LHCN-M2 (cell line): ENCODE measurements around the gene NOTCH2NLA. TPM values are rescaled to one million over a fixed set of nuclear protein-coding genes. Genes with fewer than 3 reads are reported as not detected.
"Not testable (repeated sequence)": the region's sequence is repeated elsewhere in the genome, so short reads cannot be mapped to it uniquely, and the experiment has no call there.

ENCODE experiments used
- DNase-seq: peaks from one replicate; pipeline ENCODE4 v3.0.0-alpha.2; 2012; ENCODE audit warnings: low read depth
- total RNA-seq: library from RNA; depleted of rRNA; stranded (reverse); fragments of >200 nt; gene quantifications from 2 replicates; pipeline ENCODE4 v1.2.3, GENCODE V29; 2014; rRNA removed

Gene NOTCH2NLA
- total RNA-seq, 1 experiment from 2014 or later = 76.4 TPM

DNA sequence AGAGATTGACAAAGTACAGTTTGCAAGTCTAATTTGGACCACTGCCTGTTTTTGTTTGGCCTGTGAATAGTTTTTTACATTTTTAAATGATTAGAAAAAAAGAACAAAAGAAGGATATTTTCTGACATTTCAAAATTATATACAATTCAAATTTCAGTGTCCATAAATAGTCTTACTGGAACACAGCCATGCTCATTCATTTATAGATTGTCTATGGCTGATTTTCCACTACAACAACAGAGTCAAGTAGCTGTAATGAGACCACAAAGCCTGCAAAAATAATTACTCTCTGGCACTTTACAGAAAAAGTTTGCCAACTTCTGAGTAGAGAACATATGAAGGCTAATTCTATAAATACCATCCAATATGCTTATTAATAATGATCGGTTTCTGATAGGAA, 61.1 kb downstream of the NOTCH2NLA start:
- DNase-seq = not testable (repeated sequence)

DNA sequence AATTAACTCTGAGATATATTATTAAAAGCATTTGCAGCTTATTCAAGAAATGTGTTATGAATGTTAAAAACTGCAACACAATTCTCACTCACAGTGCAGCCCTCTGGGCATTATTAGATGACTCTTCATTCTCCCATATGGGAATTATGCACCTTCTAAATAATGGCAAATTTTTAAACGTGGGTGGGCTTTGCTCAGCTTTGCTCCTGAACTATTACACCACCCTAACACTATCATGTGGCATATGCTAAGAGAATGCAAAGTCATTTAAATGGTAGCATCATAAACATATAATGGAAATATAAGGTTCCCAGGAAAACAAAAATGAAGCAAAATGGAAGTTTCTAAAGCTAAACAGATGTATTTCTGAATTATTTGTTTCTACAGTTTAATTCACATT, 61.5 kb downstream of the NOTCH2NLA start:
- not testable (repeated sequence) for DNase-seq

DNA sequence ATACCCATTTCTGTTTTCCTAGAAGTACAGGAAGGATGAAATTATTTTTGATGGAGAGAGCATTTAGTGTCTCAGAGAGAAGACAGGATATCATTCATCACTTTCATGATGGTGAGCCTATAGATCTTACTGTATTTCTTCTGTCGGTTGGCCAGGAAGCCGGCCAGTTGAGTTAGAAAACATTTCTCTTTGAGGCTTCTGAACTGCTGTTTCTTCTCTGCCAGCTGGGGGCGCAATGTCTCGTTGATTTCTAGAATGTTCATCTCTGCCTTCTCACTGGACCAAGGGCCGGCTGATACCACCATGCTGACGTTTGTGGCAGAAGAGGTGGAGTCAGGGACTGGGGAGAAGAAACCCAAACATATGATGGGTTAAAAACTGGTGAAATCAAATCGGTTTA, 84.4 kb downstream of the NOTCH2NLA start, which contains the start of gene NBPF10:
TSS of gene NBPF10 (minus strand) at position 340 of the 400 bp plus-strand sequence. CDS start at position 305, 35 bp downstream.
- DNase-seq = not testable (repeated sequence)

Other genes with a start within 250 kb of the NOTCH2NLA start
- 104 and 114 TPM in 2 replicates for gene TXNIP, start 232.4 kb downstream of the NOTCH2NLA start, total RNA-seq
- 0.13 and 1.2 TPM in 2 replicates for gene HJV, start 207.3 kb downstream of the NOTCH2NLA start, total RNA-seq
- gene NBPF10, start 84.2 kb downstream of the NOTCH2NLA start, total RNA-seq = 1.2 and 1.3 TPM in 2 replicates